Measurements from ENCODE around the gene DNAH3.

DNAH3 gene

GRCh38 chr16:20887207-20887606 lies 263.4 kb downstream of the DNAH3 start:
- TF ChIP-seq POLR2AphosphoS5 (IDR thresholded peaks at IDR 0.05; ENCODE audit: low read depth, low read length) (no peak), TAF1 (IDR thresholded peaks at IDR 0.05; ENCODE audit: borderline replicate concordance, insufficient read depth, low read length) (no peak), REST (IDR thresholded peaks at IDR 0.05; ENCODE audit: insufficient read depth in 1 of 2, low read depth in 2 of 2, low read length in 2 of 2) (no peak), SIN3A (IDR thresholded peaks at IDR 0.05; ENCODE audit: borderline replicate concordance, insufficient read depth, low read length) (no peak)

- TF ChIP-seq TAF1 (IDR thresholded peaks at IDR 0.05; ENCODE audit: borderline replicate concordance, insufficient read depth, low read length), result no peak
- no peak for TF ChIP-seq POLR2AphosphoS5 (IDR thresholded peaks at IDR 0.05; ENCODE audit: low read depth, low read length)
- no peak for TF ChIP-seq FOXP2 (optimal IDR thresholded peaks at IDR 0.05; ENCODE audit: borderline replicate concordance, extremely low read depth, extremely low read length, insufficient read depth)
- TF ChIP-seq SIN3A (IDR thresholded peaks at IDR 0.05; ENCODE audit: borderline replicate concordance, insufficient read depth, low read length), result no peak
- no peak for TF ChIP-seq REST (IDR thresholded peaks at IDR 0.05; ENCODE audit: insufficient read depth in 1 of 2, low read depth in 2 of 2, low read length in 2 of 2)
These were observed 264.3 kb downstream of the DNAH3 start for GRCh38 chr16:20886320-20886719.

GRCh38 chr16:20884240-20884556 lies 266.4 kb downstream of the DNAH3 start:
- no peak for TF ChIP-seq TAF1 (IDR thresholded peaks at IDR 0.05; ENCODE audit: borderline replicate concordance, insufficient read depth, low read length)
- TF ChIP-seq SIN3A (IDR thresholded peaks at IDR 0.05; ENCODE audit: borderline replicate concordance, insufficient read depth, low read length), result no peak
- TF ChIP-seq POLR2AphosphoS5 (IDR thresholded peaks at IDR 0.05; ENCODE audit: low read depth, low read length), result no peak
- no peak for TF ChIP-seq REST (IDR thresholded peaks at IDR 0.05; ENCODE audit: insufficient read depth in 1 of 2, low read depth in 2 of 2, low read length in 2 of 2)

GRCh38 chr16:20883554-20884239 lies 266.9 kb downstream of the DNAH3 start:
- no peak for TF ChIP-seq REST (IDR thresholded peaks at IDR 0.05; ENCODE audit: insufficient read depth in 1 of 2, low read depth in 2 of 2, low read length in 2 of 2)
- no peak for TF ChIP-seq TAF1 (IDR thresholded peaks at IDR 0.05; ENCODE audit: borderline replicate concordance, insufficient read depth, low read length)
- no peak for TF ChIP-seq SIN3A (IDR thresholded peaks at IDR 0.05; ENCODE audit: borderline replicate concordance, insufficient read depth, low read length)
- TF ChIP-seq FOXP2 (optimal IDR thresholded peaks at IDR 0.05; ENCODE audit: borderline replicate concordance, extremely low read depth, extremely low read length, insufficient read depth), result no peak
- TF ChIP-seq POLR2AphosphoS5 (IDR thresholded peaks at IDR 0.05; ENCODE audit: low read depth, low read length), result no peak
